Measurements from ENCODE around the gene NEURL3. TPM values are rescaled to one million over a fixed set of nuclear protein-coding genes. Genes with fewer than 3 reads are reported as not detected.
A peak's percentile ranks its signal among the peaks of the same experiment; 100 is the strongest.

NEURL3 gene
- total and polyA plus RNA-seq, 2 donors (not counting 1 experiment from before 2014, with no cell fraction given): not detected

DNA sequence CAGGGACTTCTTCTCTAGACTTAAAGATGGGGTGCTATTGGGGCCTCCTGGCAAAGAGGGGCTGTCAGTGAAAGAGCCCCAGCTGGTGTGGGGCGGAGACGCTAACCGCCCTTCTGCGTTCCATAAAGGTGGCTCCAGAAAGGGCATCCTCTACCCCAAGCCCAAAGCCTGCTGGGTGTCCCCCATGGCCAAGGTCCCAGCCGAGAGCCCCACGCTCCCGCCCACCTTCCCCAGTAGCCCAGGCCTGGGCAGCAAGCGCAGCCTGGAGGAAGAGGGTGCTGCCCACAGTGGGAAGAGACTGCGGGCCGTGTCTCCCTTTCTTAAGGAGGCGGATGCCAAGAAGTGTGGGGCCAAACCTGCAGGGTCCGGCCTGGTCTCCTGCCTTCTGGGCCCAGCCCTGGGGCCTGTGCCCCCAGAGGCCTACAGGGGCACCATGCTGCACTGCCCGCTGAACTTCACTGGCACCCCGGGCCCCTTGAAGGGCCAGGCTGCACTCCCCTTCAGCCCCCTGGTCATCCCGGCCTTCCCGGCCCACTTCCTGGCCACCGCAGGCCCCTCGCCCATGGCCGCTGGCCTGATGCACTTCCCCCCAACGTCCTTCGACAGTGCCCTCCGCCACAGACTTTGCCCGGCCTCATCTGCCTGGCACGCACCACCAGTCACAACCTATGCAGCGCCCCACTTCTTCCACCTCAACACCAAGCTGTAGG, 46.6 kb upstream of the NEURL3 start:
- CTCF ChIA-PET: interaction anchor here (1.0 to 7.3 kb wide), 3 partner anchors 7 to 145 kb away, joined by 3 to 94 read pairs (median 15); no protein-coding TSS in a partner anchor
- Histone ChIP-seq H3K4me2 (replicated peaks; ENCODE audit: low read depth, low read length, poor library complexity, severe bottlenecking) (no peak overlapping the region), H3K4me3 (ENCODE audit: control extremely low read depth in 1 of 5, extremely low read depth in 1 of 5, insufficient read depth in 1 of 5, low read depth in 2 of 5, low read length in 4 of 5) (no peak overlapping the region), H3K9ac (ENCODE audit: low read length) (no peak overlapping the region), H3K9me3 (ENCODE audit: control extremely low read depth in 1 of 3, control insufficient read depth in 2 of 3, insufficient read depth in 1 of 3, low read length in 2 of 3) (peaks cover 0 to under 1% (median 0%) of the 10 kb centered on the region in 3 donors), H2AFZ (ENCODE audit: insufficient read depth, low read depth, low read length, poor library complexity, severe bottlenecking) (no peak overlapping the region), H3K36me3 (replicated peaks in 1 of 2; ENCODE audit: control extremely low read depth in 1 of 2, control insufficient read depth in 1 of 2, extremely low read depth in 1 of 2, insufficient read depth in 2 of 2, low read length in 1 of 2) (peaks cover 0 to 41% of the 10 kb centered on the region in 2 experiments), H3K27me3 (replicated peaks in 1 of 4; ENCODE audit: control extremely low read depth in 1 of 4, control insufficient read depth in 3 of 4, insufficient read depth in 4 of 4, low read length in 3 of 4) (no peaks in the 10 kb centered on the region), H4K20me1 (ENCODE audit: control insufficient read depth, insufficient read depth, low read length, poor library complexity, severe bottlenecking) (peaks cover 10% of the 10 kb centered on the region), H3K27ac (ENCODE audit: low read length in 2 of 2) (no peak overlapping the region), H3K79me2 (ENCODE audit: control insufficient read depth, insufficient read depth, low read length) (peaks cover 2% of the 10 kb centered on the region), H3K4me1 (ENCODE audit: control insufficient read depth in 2 of 2, insufficient read depth in 2 of 2, low read length in 2 of 2) (peaks cover 6 to 12% of the 10 kb centered on the region in 2 donors)
- intact Hi-C loops (cut with micrococcal nuclease): no loop called here
- DNase-seq (peak; percentile 35), ATAC-seq (ENCODE audit: low read depth) (no peak)
- Mint-ChIP-seq H3K4me3 (no peak overlapping the region), H3K4me1 (peaks cover 13% of the 10 kb centered on the region), H3K27ac (no peak overlapping the region), H3K9me3 (ENCODE audit: insufficient read depth) (no peaks in the 10 kb centered on the region), H3K27me3 (no peaks in the 10 kb centered on the region)
- POLR2A ChIA-PET: no interaction called here
- TF ChIP-seq, protein P1, sequence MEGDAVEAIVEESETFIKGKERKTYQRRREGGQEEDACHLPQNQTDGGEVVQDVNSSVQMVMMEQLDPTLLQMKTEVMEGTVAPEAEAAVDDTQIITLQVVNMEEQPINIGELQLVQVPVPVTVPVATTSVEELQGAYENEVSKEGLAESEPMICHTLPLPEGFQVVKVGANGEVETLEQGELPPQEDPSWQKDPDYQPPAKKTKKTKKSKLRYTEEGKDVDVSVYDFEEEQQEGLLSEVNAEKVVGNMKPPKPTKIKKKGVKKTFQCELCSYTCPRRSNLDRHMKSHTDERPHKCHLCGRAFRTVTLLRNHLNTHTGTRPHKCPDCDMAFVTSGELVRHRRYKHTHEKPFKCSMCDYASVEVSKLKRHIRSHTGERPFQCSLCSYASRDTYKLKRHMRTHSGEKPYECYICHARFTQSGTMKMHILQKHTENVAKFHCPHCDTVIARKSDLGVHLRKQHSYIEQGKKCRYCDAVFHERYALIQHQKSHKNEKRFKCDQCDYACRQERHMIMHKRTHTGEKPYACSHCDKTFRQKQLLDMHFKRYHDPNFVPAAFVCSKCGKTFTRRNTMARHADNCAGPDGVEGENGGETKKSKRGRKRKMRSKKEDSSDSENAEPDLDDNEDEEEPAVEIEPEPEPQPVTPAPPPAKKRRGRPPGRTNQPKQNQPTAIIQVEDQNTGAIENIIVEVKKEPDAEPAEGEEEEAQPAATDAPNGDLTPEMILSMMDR (IDR thresholded peaks at IDR 0.05): no peak
- no peak for TF ChIP-seq EZH2 (IDR thresholded peaks at IDR 0.05; ENCODE audit: borderline replicate concordance, insufficient read depth, low read depth, low read length, poor library complexity, severe bottlenecking)
- WGBS (ENCODE audit: insufficient coverage): 95% methylated on average over 23 of the region's 25 CpGs

Measured in B cell (primary cell).